Mesenchymal stem cell (in vitro differentiated cells and primary cell): ENCODE data around the gene TSC22D2.

Experiments
- DNase-seq: peaks from one replicate; pipeline ENCODE4 v3.0.0-alpha.2; 2013
- H2AFZ ChIP-seq: one replicate; pipeline ENCODE4 v1.6.1; 2013; ENCODE audit warnings: low read depth, mild to moderate bottlenecking, control low read depth, inconsistent platforms, low read length, moderate library complexity
- H2AK5ac ChIP-seq: 2 replicates; pipeline ENCODE4 v1.6.1; 2013; ENCODE audit warnings: low read length, moderate library complexity, mild to moderate bottlenecking, inconsistent platforms; ENCODE audit not compliant: severe bottlenecking
- H2BK120ac ChIP-seq: one replicate; pipeline ENCODE4 v1.6.1; 2013; ENCODE audit warnings: low read depth, mild to moderate bottlenecking, inconsistent platforms, low read length, moderate library complexity
- H2BK12ac ChIP-seq, 2 experiments: one replicate each; pipeline ENCODE4 v1.6.1; 2013; ENCODE audit warnings: inconsistent platforms in 2 of 2, low read length in 2 of 2, mild to moderate bottlenecking in 2 of 2, moderate library complexity in 2 of 2, control low read depth in 1 of 2
- H2BK15ac ChIP-seq: one replicate; pipeline ENCODE4 v1.6.1; 2013; ENCODE audit warnings: mild to moderate bottlenecking, low read depth, inconsistent platforms; ENCODE audit not compliant: poor library complexity, severe bottlenecking
- H2BK5ac ChIP-seq: 2 replicates; pipeline ENCODE4 v1.6.1; 2013; ENCODE audit warnings: low read depth, mild to moderate bottlenecking, low read length, control low read depth, inconsistent platforms; ENCODE audit not compliant: poor library complexity, severe bottlenecking
- H3K14ac ChIP-seq, 2 experiments: one replicate each; pipeline ENCODE4 v1.6.1; 2013; ENCODE audit warnings: inconsistent platforms in 2 of 2, low read length in 2 of 2, control low read depth in 1 of 2, mild to moderate bottlenecking in 1 of 2, moderate library complexity in 1 of 2
- H3K18ac ChIP-seq, 2 experiments: one replicate each; pipeline ENCODE4 v1.6.1; 2013; ENCODE audit warnings: inconsistent platforms in 2 of 2, low read length in 2 of 2, control low read depth in 1 of 2, low read depth in 1 of 2, mild to moderate bottlenecking in 1 of 2
- H3K23ac ChIP-seq, 2 experiments: one replicate each; pipeline ENCODE4 v1.6.1; 2013; ENCODE audit warnings: inconsistent platforms in 2 of 2, low read length in 2 of 2, mild to moderate bottlenecking in 2 of 2, moderate library complexity in 2 of 2, control low read depth in 1 of 2
- H3K27ac ChIP-seq: 2 replicates; pipeline ENCODE4 v1.5.1; 2013; ENCODE audit warnings: mild to moderate bottlenecking, moderate library complexity, low read length, control low read depth, inconsistent platforms; ENCODE audit not compliant: poor library complexity, severe bottlenecking
- H3K27me3 ChIP-seq, 2 experiments: 2 replicates each; pipeline versions ENCODE4 v1.6.1 to v1.7.0; 2013; ENCODE audit warnings: low read length in 2 of 2, mild to moderate bottlenecking in 2 of 2, moderate library complexity in 2 of 2, control low read depth in 1 of 2, inconsistent platforms in 1 of 2; ENCODE audit not compliant: control insufficient read depth in 1 of 2, insufficient read depth in 1 of 2
- H3K36me3 ChIP-seq, 2 experiments: 2 replicates each; pipeline versions ENCODE4 v1.6.1 to v1.7.0; 2013; ENCODE audit warnings: low read length in 2 of 2, control low read depth in 1 of 2, inconsistent platforms in 1 of 2, low read depth in 1 of 2, mild to moderate bottlenecking in 1 of 2; ENCODE audit not compliant: insufficient read depth in 2 of 2, control insufficient read depth in 1 of 2
- H3K4ac ChIP-seq, 2 experiments: one replicate each; pipeline ENCODE4 v1.6.1; 2013; ENCODE audit warnings: inconsistent platforms in 2 of 2, low read length in 2 of 2, mild to moderate bottlenecking in 2 of 2, moderate library complexity in 2 of 2, control low read depth in 1 of 2, low read depth in 1 of 2
- H3K4me1 ChIP-seq: 2 replicates; pipeline ENCODE4 v1.6.1; 2013; ENCODE audit warnings: low read depth, low read length, control low read depth; ENCODE audit not compliant: control insufficient read depth, insufficient read depth
- H3K4me2 ChIP-seq: 2 replicates; pipeline ENCODE4 v1.6.1; 2013; ENCODE audit warnings: low read length, mild to moderate bottlenecking, inconsistent platforms; ENCODE audit not compliant: poor library complexity, severe bottlenecking
- H3K4me3 ChIP-seq, 2 experiments: 2 replicates each; pipeline versions ENCODE4 v1.5.1 to v1.7.0; 2013; ENCODE audit warnings: low read length in 2 of 2, mild to moderate bottlenecking in 2 of 2, control low read depth in 1 of 2, low read depth in 1 of 2; ENCODE audit not compliant: insufficient read depth in 1 of 2
- H3K79me1 ChIP-seq: replicated peaks from 2 replicates; pipeline ENCODE4 v1.6.1; 2013; ENCODE audit warnings: mild to moderate bottlenecking, control low read depth, low read length, inconsistent platforms; ENCODE audit not compliant: poor library complexity, severe bottlenecking
- H3K9ac ChIP-seq: 2 replicates; pipeline ENCODE4 v1.7.0; 2013; ENCODE audit warnings: mild to moderate bottlenecking, low read length, moderate library complexity
- H3K9me3 ChIP-seq: 2 replicates; pipeline ENCODE4 v1.7.0; 2013; ENCODE audit warnings: mild to moderate bottlenecking, low read length; ENCODE audit not compliant: control insufficient read depth
- H4K8ac ChIP-seq: one replicate; pipeline ENCODE4 v1.6.1; 2013; ENCODE audit warnings: inconsistent platforms, mild to moderate bottlenecking, low read length, moderate library complexity
- H4K91ac ChIP-seq: one replicate; pipeline ENCODE4 v1.6.1; 2013; ENCODE audit warnings: mild to moderate bottlenecking, low read length, inconsistent platforms
- WGBS: methylation state at CpG from one replicate; pipeline ENCODE4 v1.1.7; 2013; ENCODE audit warnings: mixed read lengths; 5-methylcytosine and 5-hydroxymethylcytosine counted together

Gene TSC22D2

DNA sequence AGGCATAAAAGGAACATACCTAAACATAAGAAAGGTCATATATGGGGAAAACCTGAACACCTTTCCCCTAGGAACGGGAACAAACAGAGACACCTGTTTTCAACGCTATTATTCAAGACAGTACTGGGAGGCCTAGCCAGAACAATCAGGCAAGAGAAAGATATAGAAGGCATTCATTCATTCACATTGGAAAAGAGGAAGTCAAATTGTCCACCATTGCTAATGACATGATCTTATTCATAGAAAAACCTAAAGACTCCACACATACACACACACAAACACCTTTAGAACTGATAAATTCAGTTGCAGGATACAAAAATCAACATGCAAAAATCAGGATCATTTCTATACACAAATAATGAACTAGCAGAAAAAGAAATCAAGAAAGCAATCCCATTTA, 101.7 kb downstream of the TSC22D2 start:
- H3K4ac ChIP-seq = no peak overlapping the region
- no peaks in the 10 kb centered on the region for H3K79me1 ChIP-seq
- no peaks in the 10 kb centered on the region for H3K36me3 ChIP-seq
- no peak overlapping the region for H3K18ac ChIP-seq
- no peak overlapping the region for H3K4me2 ChIP-seq
- no peak overlapping the region for H2BK15ac ChIP-seq
- H2AFZ ChIP-seq = no peak overlapping the region
- no peak overlapping the region for H3K23ac ChIP-seq
- H3K4me3 ChIP-seq = no peak overlapping the region
- no peaks in the 10 kb centered on the region for H3K4me1 ChIP-seq
- no peak overlapping the region for H2AK5ac ChIP-seq
- H2BK12ac ChIP-seq = no peak overlapping the region
- no peak overlapping the region for H4K8ac ChIP-seq
- no peak overlapping the region for H2BK5ac ChIP-seq
- no peak overlapping the region for H3K9ac ChIP-seq
- no peaks in the 10 kb centered on the region for H3K9me3 ChIP-seq
- no peak overlapping the region for H2BK120ac ChIP-seq
- no peak overlapping the region for H3K27ac ChIP-seq
- no peak for DNase-seq
- H3K14ac ChIP-seq = no peak overlapping the region
- no peak overlapping the region for H4K91ac ChIP-seq
- 78% methylated on average over 2 of the region's 2 CpGs for WGBS
- H3K27me3 ChIP-seq = no peaks in the 10 kb centered on the region

DNA sequence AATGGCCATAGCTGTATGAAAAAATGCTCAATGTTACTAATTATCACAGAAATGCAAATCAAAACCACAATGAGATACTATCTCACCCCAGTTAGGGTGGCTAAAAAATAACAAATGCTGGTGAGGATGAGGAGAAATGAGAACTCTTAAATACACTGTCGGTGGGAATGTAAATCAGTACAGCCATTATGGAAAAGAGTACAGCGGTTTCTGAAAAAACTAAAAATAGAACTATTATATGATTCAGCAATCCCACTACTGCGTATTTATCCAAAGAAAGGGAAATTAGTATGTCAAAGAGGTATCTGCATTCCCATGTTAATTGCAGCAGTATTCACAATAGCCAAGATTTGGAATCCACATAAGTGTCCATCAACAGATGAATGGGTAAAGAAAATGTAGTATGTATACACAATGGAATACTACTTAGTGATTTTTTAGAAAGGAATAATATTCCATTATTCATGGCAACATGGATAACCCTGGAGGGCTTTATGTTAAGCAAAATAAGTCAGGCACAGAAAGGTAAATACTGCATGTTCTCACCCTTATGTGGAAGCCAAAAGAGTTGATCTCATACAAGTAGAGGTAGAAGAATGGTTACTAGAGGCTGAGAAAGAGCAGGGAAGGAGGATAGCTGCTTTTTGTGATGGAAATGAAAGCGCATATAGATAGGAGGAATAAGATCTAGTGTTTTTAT, 103.2 kb downstream of the TSC22D2 start:
- Histone ChIP-seq H2BK12ac (no peak overlapping the region), H3K4me3 (no peak overlapping the region), H2BK15ac (no peak overlapping the region), H4K91ac (no peak overlapping the region), H2AK5ac (no peak overlapping the region), H2BK5ac (no peak overlapping the region), H3K9ac (no peak overlapping the region), H3K18ac (no peak overlapping the region), H3K23ac (no peak overlapping the region), H3K9me3 (no peaks in the 10 kb centered on the region), H3K36me3 (no peaks in the 10 kb centered on the region), H3K27ac (no peak overlapping the region), H3K4ac (no peak overlapping the region), H3K79me1 (no peaks in the 10 kb centered on the region), H2BK120ac (no peak overlapping the region), H3K14ac (no peak overlapping the region), H3K27me3 (no peaks in the 10 kb centered on the region), H2AFZ (no peak overlapping the region), H4K8ac (no peak overlapping the region), H3K4me2 (no peak overlapping the region), H3K4me1 (no peaks in the 10 kb centered on the region)
- WGBS = no CpG with 5 or more reads among the region's 4 CpGs
- no peak for DNase-seq

DNA sequence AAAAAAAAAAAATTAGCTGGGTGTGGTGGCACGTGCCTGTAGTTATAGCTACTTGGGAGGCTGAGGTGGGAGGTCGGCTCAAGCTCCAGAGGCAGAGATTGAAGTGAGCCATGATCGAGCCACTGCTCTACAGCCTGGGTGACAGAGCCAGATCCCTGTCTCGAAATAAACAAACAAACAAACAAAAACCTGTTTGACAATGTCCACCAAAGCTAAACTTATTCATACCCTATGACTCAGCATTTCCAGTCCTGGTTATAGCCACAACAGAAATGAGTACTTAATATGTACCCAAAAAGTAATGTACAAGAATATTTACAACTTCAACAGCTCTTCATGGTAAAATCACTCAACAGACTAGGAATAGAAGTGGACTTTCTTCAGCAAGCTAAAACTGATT, 107.1 kb downstream of the TSC22D2 start:
- H3K27ac ChIP-seq = no peak overlapping the region
- H2AK5ac ChIP-seq = no peak overlapping the region
- H3K23ac ChIP-seq = no peak overlapping the region
- no peak overlapping the region for H2BK5ac ChIP-seq
- H4K8ac ChIP-seq = no peak overlapping the region
- H4K91ac ChIP-seq = no peak overlapping the region
- DNase-seq = no peak
- no peaks in the 10 kb centered on the region for H3K27me3 ChIP-seq
- no peak overlapping the region for H2BK12ac ChIP-seq
- H3K9me3 ChIP-seq = no peaks in the 10 kb centered on the region
- no peaks in the 10 kb centered on the region for H3K4me1 ChIP-seq
- H2AFZ ChIP-seq = no peak overlapping the region
- no peak overlapping the region for H2BK15ac ChIP-seq
- H3K4me3 ChIP-seq = no peak overlapping the region
- H3K79me1 ChIP-seq = no peaks in the 10 kb centered on the region
- WGBS = 88% methylated on average over 4 of the region's 4 CpGs
- H3K18ac ChIP-seq = no peak overlapping the region
- H3K9ac ChIP-seq = no peak overlapping the region
- H3K4me2 ChIP-seq = no peak overlapping the region
- no peak overlapping the region for H3K14ac ChIP-seq
- H2BK120ac ChIP-seq = no peak overlapping the region
- no peak overlapping the region for H3K4ac ChIP-seq
- H3K36me3 ChIP-seq = no peaks in the 10 kb centered on the region
